NCI-H2029 treated with DMSO at 0.1 percent for 48 hours (cell line): ENCODE data around the gene FASLG.
"Not testable (repeated sequence)": the region's sequence is repeated elsewhere in the genome, so short reads cannot be mapped to it uniquely, and the experiment has no call there.

Source experiments
- DNase-seq: peaks from one replicate; lab custom pipeline; 2025; lab: John Stamatoyannopoulos, UW

The FASLG gene

GRCh38 chr1:172682812-172683211 lies 23.9 kb downstream of the FASLG start:
- DNase-seq, result no peak

- DNase-seq, result no peak
These were observed 27.2 kb downstream of the FASLG start for GRCh38 chr1:172686143-172686542.

GRCh38 chr1:172688428-172689085 lies 29.7 kb downstream of the FASLG start:
- not testable (repeated sequence) for DNase-seq

- not testable (repeated sequence) for DNase-seq
These were observed 32.0 kb downstream of the FASLG start for GRCh38 chr1:172690925-172691324.

- DNase-seq, result no peak
These were observed 38.7 kb downstream of the FASLG start for GRCh38 chr1:172697534-172698002.

GRCh38 chr1:172698224-172698623 lies 39.3 kb downstream of the FASLG start:
- no peak for DNase-seq

- no peak for DNase-seq
These were observed 40.2 kb downstream of the FASLG start for GRCh38 chr1:172699111-172699510.

GRCh38 chr1:172699695-172700227 lies 40.9 kb downstream of the FASLG start:
- no peak for DNase-seq

- DNase-seq, result no peak
These were observed 41.7 kb downstream of the FASLG start for GRCh38 chr1:172700556-172700955.

- no peak for DNase-seq
These were observed 45.1 kb downstream of the FASLG start for GRCh38 chr1:172704001-172704400.

- no peak for DNase-seq
These were observed 45.7 kb downstream of the FASLG start for GRCh38 chr1:172704420-172705210.

GRCh38 chr1:172708452-172708851 lies 49.5 kb downstream of the FASLG start:
- DNase-seq, result no peak

GRCh38 chr1:172711558-172711957 lies 52.7 kb downstream of the FASLG start:
- no peak for DNase-seq

GRCh38 chr1:172713466-172713865 lies 54.6 kb downstream of the FASLG start:
- DNase-seq, result no peak
